Spleen (tissue), 11 donors: ENCODE data around the gene ZNF79. TPM values are rescaled to one million over a fixed set of nuclear protein-coding genes. Genes with fewer than 3 reads are reported as not detected.

Experiments
- DNase-seq: peaks from one replicate; pipeline ENCODE4 v3.0.0-alpha.2; 2020
- H3K27ac ChIP-seq, 8 donors: fragments of 200-600 bp; sonication (generic) in 7 of 8; 1 replicate in 4 of 8; 2 replicates in 4 of 8; pipeline versions ENCODE4 v1.5.0 to v1.8.0; 2016 to 2021; ENCODE audit warnings: inconsistent platforms in 4 of 8, mild to moderate bottlenecking in 4 of 8, moderate library complexity in 1 of 8
- H3K27me3 ChIP-seq, 7 donors: fragments of 200-600 bp; sonication (generic) in 6 of 7; replicated peaks in 1 of 7; 1 replicate in 4 of 7; 2 replicates in 3 of 7; pipeline versions ENCODE4 v1.5.0 to v1.8.0; 2016 to 2021; ENCODE audit warnings: inconsistent platforms in 3 of 7, mild to moderate bottlenecking in 1 of 7
- H3K36me3 ChIP-seq, 6 donors: fragments of 200-600 bp; sonication (generic) in 5 of 6; 1 replicate in 4 of 6; 2 replicates in 2 of 6; pipeline versions ENCODE4 v1.5.0 to v1.8.0; 2016 to 2021; ENCODE audit warnings: inconsistent platforms in 2 of 6
- H3K4me1 ChIP-seq, 6 donors: fragments of 200-600 bp; sonication (generic) in 5 of 6; 1 replicate in 3 of 6; 2 replicates in 3 of 6; pipeline versions ENCODE4 v1.5.0 to v1.8.0; 2016 to 2021; ENCODE audit warnings: inconsistent platforms in 3 of 6
- H3K4me3 ChIP-seq, 8 donors: fragments of 200-600 bp; sonication (generic) in 7 of 8; 1 replicate in 4 of 8; 2 replicates in 4 of 8; pipeline versions ENCODE4 v1.5.0 to v1.8.0; 2016 to 2021; ENCODE audit warnings: inconsistent platforms in 4 of 8, mild to moderate bottlenecking in 4 of 8, moderate library complexity in 2 of 8
- H3K9me3 ChIP-seq, 8 donors: fragments of 200-600 bp; sonication (generic) in 7 of 8; 1 replicate in 4 of 8; 2 replicates in 4 of 8; pipeline versions ENCODE4 v1.5.0 to v1.8.0; 2016 to 2021; ENCODE audit warnings: inconsistent platforms in 4 of 8
- CTCF ChIP-seq, 11 experiments: fragments of 200-600 bp in 7 of 11; fragments of 450-650 bp in 4 of 11; sonication (generic) in 4 of 11; IDR thresholded peaks in 8 of 11; conservative IDR thresholded peaks in 3 of 11; 1 replicate in 7 of 11; 2 replicates in 4 of 11; pipeline versions ENCODE4 v1.4.0 to v1.8.0; 2016 to 2021; ENCODE audit warnings: antibody characterized with exemption in 11 of 11, inconsistent platforms in 4 of 11, mild to moderate bottlenecking in 1 of 11
- POLR2A ChIP-seq, 3 donors: fragments of 450-650 bp; IDR thresholded peaks; one replicate each; pipeline ENCODE4 v1.5.1; 2017; ENCODE audit warnings: antibody characterized with exemption in 3 of 3, mild to moderate bottlenecking in 1 of 3
- POLR2AphosphoS5 ChIP-seq, 3 donors: sonication (generic); formaldehyde crosslinking; IDR thresholded peaks; one replicate each; pipeline ENCODE4 v1.5.1; 2017; ENCODE audit warnings: antibody characterized with exemption in 3 of 3
- WGBS, 5 donors: extraction: QIAGEN DNeasy Blood & Tissue Kit in 3 of 5; methylation state at CpG; one replicate each; pipeline versions ENCODE4 v1.1.5 to v1.1.7; 2013 to 2018; 5-methylcytosine and 5-hydroxymethylcytosine counted together
- intact Hi-C: fragments of 100-400 bp; cut with DNase I; formaldehyde crosslinking; loops from one replicate; pipeline ENCODE4 v1.15.0; 2023; ENCODE audit warnings: low total_unique reads
- polyA plus RNA-seq, 3 donors: library from polyadenylated mRNA; stranded (reverse); fragments of 200-250 nt; gene quantifications; one replicate each; pipeline ENCODE4 v1.2.1, GENCODE V29; 2013
- total RNA-seq, 7 donors: library from RNA; depleted of rRNA in 3 of 7; stranded (reverse); fragments of >200 nt in 3 of 7; fragmentation: NEBNext Ultra II Directional in 4 of 7; extraction: Animal tissue kit (Norgen Biotek cat#: 25700) in 4 of 7; gene quantifications; one replicate each; pipeline versions ENCODE4 v1.1.0 to v1.2.1, GENCODE V29; 2016 to 2021
- donor health status: healthy with polysubstance abuse.
- donor health status: DM: no; HTN: no; CAD: no; lungs with moderate emphysema.
- donor health status: DM: no; HTN: no; CAD: no.
- donor health status: Bipolar disorder and iron deficiency.
- donor health status: healthy.
- donor health status: DM: no; HTN: no; CAD: no.
- donor health status: DM: yes; HTN: yes; CAD: no.

ZNF79 gene
- total and polyA plus RNA-seq, 10 donors: 2.3 to 14.7 (median 11.0) TPM

GRCh38 chr9:127449332-127449966 is 25.3 kb downstream of the ZNF79 start:
- peak overlapping the region; percentile 65 to 90 (median 81) for H3K4me3 ChIP-seq
- WGBS, 5 donors: 51 to 67% (median 57%) methylated on average over 5 of the region's 5 CpGs
- no peaks in the 10 kb centered on the region for H3K27me3 ChIP-seq
- TF ChIP-seq CTCF (IDR thresholded peaks at IDR 0.05 in 8 of 11, conservative IDR thresholded peaks at IDR 0.05 in 3 of 11) (no peak), POLR2AphosphoS5 (IDR thresholded peaks at IDR 0.05) (no peak), POLR2A (IDR thresholded peaks at IDR 0.05) (no peak)
- intact Hi-C loops: no loop called here
- H3K4me1 ChIP-seq: peaks cover 24 to 59% (median 40%) of the 10 kb centered on the region in 6 donors
- peak overlapping the region in 7 of 8 donors; percentile 90 to 96 (median 95) for H3K27ac ChIP-seq
- H3K36me3 ChIP-seq: peaks cover 0 to 77% (median 53%) of the 10 kb centered on the region in 6 donors
- H3K9me3 ChIP-seq: peaks cover 0 to 8% (median 0%) of the 10 kb centered on the region in 8 donors
- DNase-seq: no peak

GRCh38 chr9:127450243-127450760 is 26.1 kb downstream of the ZNF79 start:
- WGBS, 5 donors: 1 to 2% (median 1%) methylated on average over 14 of the region's 14 CpGs
- TF ChIP-seq CTCF (IDR thresholded peaks at IDR 0.05 in 8 of 11, conservative IDR thresholded peaks at IDR 0.05 in 3 of 11) (no peak), POLR2AphosphoS5 (IDR thresholded peaks at IDR 0.05) (no peak), POLR2A (IDR thresholded peaks at IDR 0.05) (no peak)
- Histone ChIP-seq H3K9me3 (no peaks in the 10 kb centered on the region), H3K4me1 (peaks cover 24 to 68% (median 44%) of the 10 kb centered on the region in 6 donors), H3K4me3 (peak overlapping the region; percentile 65 to 90 (median 81)), H3K27ac (peak overlapping the region; percentile 90 to 96 (median 95)), H3K36me3 (peaks cover 0 to 77% (median 45%) of the 10 kb centered on the region in 6 donors), H3K27me3 (no peaks in the 10 kb centered on the region)
- intact Hi-C loops: no loop called here
- DNase-seq: no peak

GRCh38 chr9:127450830-127451607 is 26.8 kb downstream of the ZNF79 start, which contains the start of the genes LRSAM1 and RPL12:
Gene LRSAM1, plus strand, starts transcription at chr9:127451510. Its CDS starts 3,018 bp downstream, at chr9:127454528.
Gene RPL12, minus strand, starts transcription at chr9:127451406. Its CDS starts 89 bp downstream, at chr9:127451317.
- intact Hi-C loops: no loop called here
- peaks cover 0 to 75% (median 39%) of the 10 kb centered on the region in 6 donors for H3K36me3 ChIP-seq
- no peaks in the 10 kb centered on the region for H3K27me3 ChIP-seq
- H3K9me3 ChIP-seq: no peaks in the 10 kb centered on the region
- H3K4me1 ChIP-seq: peaks cover 27 to 75% (median 49%) of the 10 kb centered on the region in 6 donors
- peak within 1 kb of the TSS; percentile 65 to 90 (median 81) for H3K4me3 ChIP-seq
- TF ChIP-seq CTCF (IDR thresholded peaks at IDR 0.05 in 8 of 11, conservative IDR thresholded peaks at IDR 0.05 in 3 of 11) (peak in 5 of 11 experiments; percentile 5 to 35 (median 11)), POLR2AphosphoS5 (IDR thresholded peaks at IDR 0.05) (peak; percentile 100), POLR2A (IDR thresholded peaks at IDR 0.05) (peak; percentile 98 to 99 (median 99))
- peak within 1 kb of the TSS; percentile 90 to 96 (median 95) for H3K27ac ChIP-seq
- peak; percentile 98 for DNase-seq
- 0 to 3% (median 1%) methylated on average over 24 to 71 of the region's 71 CpGs for WGBS, 5 donors
